Endothelial cell of umbilical vein (primary cell): ENCODE data around the gene SAFB.

ENCODE experiments used
- EZH2 ChIP-seq: IDR thresholded peaks from 2 replicates; pipeline ENCODE4 v1.6.1; 2012; ENCODE audit warnings: borderline replicate concordance, low read depth, mild to moderate bottlenecking, moderate library complexity, low read length, inconsistent platforms; ENCODE audit not compliant: severe bottlenecking
- FOS ChIP-seq: IDR thresholded peaks from 2 replicates; pipeline ENCODE4 v1.6.1; 2011; ENCODE audit warnings: mild to moderate bottlenecking, low read length, moderate library complexity, borderline replicate concordance; ENCODE audit not compliant: insufficient read depth
- GATA2 ChIP-seq: IDR thresholded peaks from 2 replicates; pipeline ENCODE4 v1.7.0; 2011; ENCODE audit warnings: low read depth, mild to moderate bottlenecking, moderate library complexity, mixed read lengths, low read length; ENCODE audit not compliant: insufficient read length, insufficient read depth
- MYC ChIP-seq: IDR thresholded peaks from one replicate; pipeline ENCODE4 v1.6.1; 2011; ENCODE audit warnings: mild to moderate bottlenecking, low read depth, low read length
- POLR2A ChIP-seq: IDR thresholded peaks from 2 replicates; pipeline ENCODE4 v1.6.1; 2012; ENCODE audit warnings: low read depth, mild to moderate bottlenecking, control low read depth, low read length
- POLR2AphosphoS5 ChIP-seq: IDR thresholded peaks from 2 replicates; pipeline ENCODE4 v1.6.1; 2012; ENCODE audit warnings: low read depth, mild to moderate bottlenecking, control low read depth, low read length, moderate library complexity; ENCODE audit not compliant: insufficient read depth
- TF ChIP-seq, protein P1 (sequence below), 2 donors: IDR thresholded peaks; 1 replicate in 1 of 2; 2 replicates in 1 of 2; pipeline ENCODE4 v1.5.1; 2011; ENCODE audit warnings: low read length in 2 of 2, mild to moderate bottlenecking in 2 of 2, moderate library complexity in 2 of 2, control low read depth in 1 of 2, inconsistent platforms in 1 of 2, low read depth in 1 of 2; ENCODE audit not compliant: insufficient read depth in 1 of 2; ENCODE audit errors: extremely low read depth in 1 of 2
- TF ChIP-seq, protein P2 (sequence below): IDR thresholded peaks from 2 replicates; pipeline ENCODE4 v1.6.1; 2011; ENCODE audit not compliant: insufficient read depth, insufficient read length

DNA sequence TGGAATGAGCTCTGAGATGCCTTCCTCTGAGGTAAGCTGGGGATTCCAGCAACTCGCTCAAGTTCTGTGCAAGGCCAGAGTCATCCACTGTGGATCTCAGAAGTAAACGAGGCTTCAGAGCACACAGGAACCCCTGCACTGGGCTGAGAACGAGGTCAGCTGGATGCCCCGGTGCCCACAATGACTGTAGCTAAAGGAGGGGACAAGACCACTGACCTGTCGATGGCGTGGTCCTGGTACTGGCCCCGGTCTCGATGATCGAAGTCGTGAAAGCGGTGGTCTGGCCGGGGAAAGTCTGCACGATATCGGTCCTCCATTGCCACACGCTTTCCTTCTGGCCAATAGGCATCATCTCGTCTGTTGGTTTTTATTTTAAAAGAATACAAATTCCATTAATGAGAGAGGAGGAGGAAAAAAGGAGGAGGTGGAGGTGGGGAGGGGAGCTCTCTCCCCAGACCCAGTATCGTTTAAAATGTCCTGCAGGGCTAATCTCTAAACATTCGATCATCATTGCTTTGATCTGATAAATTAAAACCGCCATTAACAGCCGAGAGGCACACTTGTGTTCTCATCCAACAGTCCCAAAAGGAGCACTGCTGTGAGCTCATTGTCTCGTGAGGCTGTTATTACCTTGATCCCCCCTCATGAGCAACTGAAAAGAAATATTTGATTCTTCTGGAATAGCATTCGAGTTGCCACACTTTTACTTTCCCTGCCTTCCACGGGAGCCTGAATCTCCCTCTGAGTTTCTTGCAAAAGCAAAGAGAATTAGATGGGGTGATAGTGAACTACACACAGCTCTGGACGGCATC, 30.1 kb upstream of the SAFB start:
- TF ChIP-seq, protein P1, sequence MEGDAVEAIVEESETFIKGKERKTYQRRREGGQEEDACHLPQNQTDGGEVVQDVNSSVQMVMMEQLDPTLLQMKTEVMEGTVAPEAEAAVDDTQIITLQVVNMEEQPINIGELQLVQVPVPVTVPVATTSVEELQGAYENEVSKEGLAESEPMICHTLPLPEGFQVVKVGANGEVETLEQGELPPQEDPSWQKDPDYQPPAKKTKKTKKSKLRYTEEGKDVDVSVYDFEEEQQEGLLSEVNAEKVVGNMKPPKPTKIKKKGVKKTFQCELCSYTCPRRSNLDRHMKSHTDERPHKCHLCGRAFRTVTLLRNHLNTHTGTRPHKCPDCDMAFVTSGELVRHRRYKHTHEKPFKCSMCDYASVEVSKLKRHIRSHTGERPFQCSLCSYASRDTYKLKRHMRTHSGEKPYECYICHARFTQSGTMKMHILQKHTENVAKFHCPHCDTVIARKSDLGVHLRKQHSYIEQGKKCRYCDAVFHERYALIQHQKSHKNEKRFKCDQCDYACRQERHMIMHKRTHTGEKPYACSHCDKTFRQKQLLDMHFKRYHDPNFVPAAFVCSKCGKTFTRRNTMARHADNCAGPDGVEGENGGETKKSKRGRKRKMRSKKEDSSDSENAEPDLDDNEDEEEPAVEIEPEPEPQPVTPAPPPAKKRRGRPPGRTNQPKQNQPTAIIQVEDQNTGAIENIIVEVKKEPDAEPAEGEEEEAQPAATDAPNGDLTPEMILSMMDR (IDR thresholded peaks at IDR 0.05; ENCODE audit: extremely low read depth in 1 of 2, insufficient read depth in 1 of 2, low read depth in 1 of 2, low read length in 2 of 2) = no peak
- TF ChIP-seq POLR2AphosphoS5 (no peak), POLR2A (no peak), EZH2 (no peak), FOS (no peak), MYC (no peak), GATA2 (no peak)
- TF ChIP-seq, protein P2, sequence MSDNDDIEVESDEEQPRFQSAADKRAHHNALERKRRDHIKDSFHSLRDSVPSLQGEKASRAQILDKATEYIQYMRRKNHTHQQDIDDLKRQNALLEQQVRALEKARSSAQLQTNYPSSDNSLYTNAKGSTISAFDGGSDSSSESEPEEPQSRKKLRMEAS = no peak
